Measurements from ENCODE around the gene CPA5. TPM values are rescaled to one million over a fixed set of nuclear protein-coding genes. Genes with fewer than 3 reads are reported as not detected.

The CPA5 gene
- total RNA-seq, 6 experiments from 2014 or later = not detected

DNA sequence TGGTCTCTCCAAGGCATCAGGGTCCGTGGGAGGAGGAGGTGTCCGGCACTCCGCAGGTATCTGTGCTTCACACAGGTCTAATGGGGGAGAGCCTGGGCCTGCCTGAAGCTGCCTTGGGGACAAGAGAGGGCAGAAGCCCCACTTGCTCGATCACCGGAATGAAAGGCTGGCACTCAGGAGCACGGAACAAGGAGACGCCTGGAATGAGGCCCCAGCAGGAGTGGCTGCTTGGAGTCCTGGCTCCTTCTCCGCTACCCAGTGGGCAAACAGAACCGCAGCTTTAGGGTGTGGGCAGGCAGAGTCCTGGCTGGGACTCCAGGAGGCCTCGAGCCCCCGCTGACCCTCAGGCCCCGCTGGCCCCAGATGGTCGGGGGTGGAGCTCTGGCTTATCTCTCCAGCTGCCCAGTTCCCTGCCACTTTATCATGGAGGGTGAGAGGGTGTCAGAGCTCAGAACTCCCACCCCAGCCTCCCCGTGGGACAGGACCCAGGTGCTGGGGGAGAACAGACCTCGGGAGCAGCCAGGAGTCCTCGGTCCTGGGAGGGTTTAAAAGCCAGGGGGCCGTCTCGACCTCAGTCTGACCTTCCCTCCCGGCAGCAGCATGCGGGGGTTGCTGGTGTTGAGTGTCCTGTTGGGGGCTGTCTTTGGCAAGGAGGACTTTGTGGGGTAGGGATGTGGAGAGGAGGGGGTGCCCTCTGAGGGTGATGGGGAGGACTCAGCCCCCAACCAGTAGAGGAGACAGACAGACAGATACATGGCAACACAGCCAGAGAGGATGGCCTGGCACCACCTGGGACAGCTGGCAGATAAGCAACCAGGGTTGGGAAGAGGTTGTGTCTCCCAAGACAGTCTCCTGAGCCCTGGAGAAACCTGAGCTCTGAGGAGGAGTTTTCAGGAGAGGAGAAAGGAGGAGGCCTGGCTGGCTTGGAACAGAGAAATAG, 35.6 kb downstream of the CPA5 start, which contains the start of gene CPA1:
Gene CPA1, plus strand, starts transcription at position 574 of the 940 bp plus-strand sequence. Its CDS starts 27 bp downstream, at position 601.
- TF ChIP-seq POLR2A (IDR thresholded peaks at IDR 0.05) = no peak
- TF ChIP-seq, protein P1, sequence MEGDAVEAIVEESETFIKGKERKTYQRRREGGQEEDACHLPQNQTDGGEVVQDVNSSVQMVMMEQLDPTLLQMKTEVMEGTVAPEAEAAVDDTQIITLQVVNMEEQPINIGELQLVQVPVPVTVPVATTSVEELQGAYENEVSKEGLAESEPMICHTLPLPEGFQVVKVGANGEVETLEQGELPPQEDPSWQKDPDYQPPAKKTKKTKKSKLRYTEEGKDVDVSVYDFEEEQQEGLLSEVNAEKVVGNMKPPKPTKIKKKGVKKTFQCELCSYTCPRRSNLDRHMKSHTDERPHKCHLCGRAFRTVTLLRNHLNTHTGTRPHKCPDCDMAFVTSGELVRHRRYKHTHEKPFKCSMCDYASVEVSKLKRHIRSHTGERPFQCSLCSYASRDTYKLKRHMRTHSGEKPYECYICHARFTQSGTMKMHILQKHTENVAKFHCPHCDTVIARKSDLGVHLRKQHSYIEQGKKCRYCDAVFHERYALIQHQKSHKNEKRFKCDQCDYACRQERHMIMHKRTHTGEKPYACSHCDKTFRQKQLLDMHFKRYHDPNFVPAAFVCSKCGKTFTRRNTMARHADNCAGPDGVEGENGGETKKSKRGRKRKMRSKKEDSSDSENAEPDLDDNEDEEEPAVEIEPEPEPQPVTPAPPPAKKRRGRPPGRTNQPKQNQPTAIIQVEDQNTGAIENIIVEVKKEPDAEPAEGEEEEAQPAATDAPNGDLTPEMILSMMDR (IDR thresholded peaks at IDR 0.05) = no peak
- DNase-seq = peak in 1 of 3 donors; percentile 42
- Histone ChIP-seq H3K9me3 (no peaks in the 10 kb centered on the region), H3K27me3 (no peaks in the 10 kb centered on the region), H3K4me1 (no peaks in the 10 kb centered on the region), H3K4me3 (no peak within 1 kb of the TSS), H3K27ac (no peak within 1 kb of the TSS), H3K36me3 (no peaks in the 10 kb centered on the region)
- intact Hi-C loops (cut with DNase I) = no loop called here
- ATAC-seq = no peak
- 71% methylated on average over 5 of the region's 20 CpGs for WGBS (ENCODE audit: insufficient coverage, low coverage, low lambda C conversion rate, missing lambda C conversion rate)

DNA sequence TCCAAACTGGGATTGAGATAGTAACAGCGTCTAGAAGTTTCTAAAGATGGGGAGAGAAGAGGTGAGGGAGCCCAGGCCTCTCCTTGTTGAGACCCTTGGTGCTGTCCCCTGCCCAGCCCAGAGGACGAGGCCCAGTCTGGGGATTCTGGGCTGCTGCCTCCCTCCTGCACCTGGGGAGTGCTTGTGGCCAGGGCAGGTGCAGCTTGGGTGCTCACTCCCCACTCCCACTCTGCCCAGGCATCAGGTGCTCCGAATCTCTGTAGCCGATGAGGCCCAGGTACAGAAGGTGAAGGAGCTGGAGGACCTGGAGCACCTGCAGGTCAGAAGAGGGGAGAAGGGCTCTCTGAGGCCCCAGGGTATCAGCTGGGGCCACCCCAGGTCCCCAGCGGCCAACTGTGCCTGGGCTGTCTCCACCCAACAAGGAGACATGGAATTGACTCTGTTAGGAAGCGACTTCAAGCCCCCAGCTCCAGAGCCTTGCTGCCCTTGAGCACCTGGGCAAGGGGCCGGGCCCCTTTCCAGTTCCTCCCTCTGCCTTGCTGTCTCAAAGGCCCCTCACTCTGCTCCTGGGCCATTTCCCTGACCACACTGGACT, 36.3 kb downstream of the CPA5 start:
- Histone ChIP-seq H3K9me3 (no peaks in the 10 kb centered on the region), H3K36me3 (no peaks in the 10 kb centered on the region), H3K27me3 (no peaks in the 10 kb centered on the region), H3K4me3 (no peak overlapping the region), H3K4me1 (no peaks in the 10 kb centered on the region), H3K27ac (no peak overlapping the region)
- TF ChIP-seq POLR2A (IDR thresholded peaks at IDR 0.05) = no peak
- TF ChIP-seq, protein P1 (IDR thresholded peaks at IDR 0.05) = no peak
- intact Hi-C loops (cut with DNase I) = no loop called here
- no peak for ATAC-seq
- 74% methylated on average over 3 of the region's 7 CpGs for WGBS (ENCODE audit: insufficient coverage, low coverage, low lambda C conversion rate, missing lambda C conversion rate)
- DNase-seq = peak in 1 of 3 donors; percentile 33

DNA sequence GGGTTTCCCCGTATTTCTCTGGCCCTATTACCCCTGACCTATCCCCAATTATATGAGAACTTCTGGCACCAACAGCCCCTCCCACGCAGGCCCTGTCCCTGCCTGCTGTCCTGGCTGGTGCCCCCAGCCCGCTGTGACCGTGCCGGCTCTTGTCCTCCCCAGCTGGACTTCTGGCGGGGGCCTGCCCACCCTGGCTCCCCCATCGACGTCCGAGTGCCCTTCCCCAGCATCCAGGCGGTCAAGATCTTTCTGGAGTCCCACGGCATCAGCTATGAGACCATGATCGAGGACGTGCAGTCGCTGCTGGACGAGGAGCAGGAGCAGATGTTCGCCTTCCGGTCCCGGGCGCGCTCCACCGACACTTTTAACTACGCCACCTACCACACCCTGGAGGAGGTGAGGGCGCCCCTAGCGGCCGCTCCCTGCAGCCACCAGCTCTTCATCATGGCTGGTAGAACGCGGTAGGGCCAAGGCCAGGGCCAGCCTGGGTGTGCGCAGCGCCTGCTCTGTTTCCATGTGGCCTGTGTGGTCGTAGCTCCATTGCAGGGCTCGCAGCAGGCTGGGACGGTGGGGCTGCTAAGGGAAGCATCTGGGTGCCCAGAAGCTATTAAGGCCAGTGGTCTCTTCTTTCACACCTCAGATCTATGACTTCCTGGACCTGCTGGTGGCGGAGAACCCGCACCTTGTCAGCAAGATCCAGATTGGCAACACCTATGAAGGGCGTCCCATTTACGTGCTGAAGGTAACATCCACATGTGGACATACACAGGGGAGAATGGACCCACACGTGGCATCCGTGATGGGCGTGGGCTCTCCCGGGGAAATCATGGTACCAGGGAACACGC, 37.1 kb downstream of the CPA5 start:
- no peaks in the 10 kb centered on the region for H3K9me3 ChIP-seq
- H3K36me3 ChIP-seq = no peaks in the 10 kb centered on the region
- no peak overlapping the region for H3K27ac ChIP-seq
- WGBS (ENCODE audit: insufficient coverage, low coverage, low lambda C conversion rate, missing lambda C conversion rate) = 87% methylated on average over 14 of the region's 41 CpGs
- H3K4me3 ChIP-seq = no peak overlapping the region
- peak in 1 of 3 donors; percentile 38 for DNase-seq
- no peaks in the 10 kb centered on the region for H3K27me3 ChIP-seq
- intact Hi-C loops (cut with DNase I) = no loop called here
- no peak for ATAC-seq
- no peaks in the 10 kb centered on the region for H3K4me1 ChIP-seq
- TF ChIP-seq POLR2A (IDR thresholded peaks at IDR 0.05) = no peak
- TF ChIP-seq, protein P1 (IDR thresholded peaks at IDR 0.05) = no peak

DNA sequence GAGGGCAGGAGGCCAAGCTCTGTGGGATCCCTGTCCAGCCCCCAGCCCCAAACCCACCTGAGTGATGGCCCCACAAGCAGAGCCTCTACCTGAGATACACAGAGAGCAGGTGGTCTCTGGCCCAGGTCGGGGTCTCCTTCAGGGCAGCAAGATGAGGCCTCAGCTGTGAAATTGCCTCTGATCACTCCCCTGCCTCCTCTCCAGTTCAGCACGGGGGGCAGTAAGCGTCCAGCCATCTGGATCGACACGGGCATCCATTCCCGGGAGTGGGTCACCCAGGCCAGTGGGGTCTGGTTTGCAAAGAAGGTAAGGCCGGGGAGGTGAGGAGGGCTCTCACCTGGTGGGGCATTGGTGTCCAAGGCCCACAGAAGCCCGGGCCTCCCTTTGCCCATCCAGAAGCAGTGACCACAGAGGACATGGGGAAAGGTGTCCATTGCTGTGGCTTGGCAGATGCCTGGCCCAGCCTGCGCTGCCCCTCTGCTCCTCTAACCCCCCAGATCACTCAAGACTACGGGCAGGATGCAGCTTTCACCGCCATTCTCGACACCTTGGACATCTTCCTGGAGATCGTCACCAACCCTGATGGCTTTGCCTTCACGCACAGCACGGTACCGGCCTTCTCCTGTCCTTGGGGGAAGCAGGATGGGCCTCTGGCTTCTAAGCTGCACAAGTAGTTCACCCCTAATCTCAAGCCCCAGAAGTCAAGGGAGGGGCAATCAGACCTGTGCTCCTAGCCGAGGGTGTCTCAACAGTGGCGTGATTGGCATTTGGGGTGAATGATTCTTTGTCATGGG, 38.8 kb downstream of the CPA5 start:
- ATAC-seq (no peak), DNase-seq (peak in 1 of 3 donors; percentile 40)
- Histone ChIP-seq H3K27me3 (no peaks in the 10 kb centered on the region), H3K4me3 (no peak overlapping the region), H3K27ac (no peak overlapping the region), H3K36me3 (no peaks in the 10 kb centered on the region), H3K9me3 (no peaks in the 10 kb centered on the region), H3K4me1 (no peaks in the 10 kb centered on the region)
- TF ChIP-seq POLR2A (IDR thresholded peaks at IDR 0.05) = no peak
- TF ChIP-seq, protein P1 (IDR thresholded peaks at IDR 0.05) = no peak
- intact Hi-C loops (cut with DNase I) = no loop called here
- 66% methylated on average over 3 of the region's 18 CpGs for WGBS (ENCODE audit: insufficient coverage, low coverage, low lambda C conversion rate, missing lambda C conversion rate)

Measured in right lobe of liver (tissue), 6 donors.